ENCODE results near the gene RAB44. TPM values are rescaled to one million over a fixed set of nuclear protein-coding genes. Genes with fewer than 3 reads are reported as not detected.

Gene RAB44
- polyA plus RNA-seq, 1 of the 3 experiments (the other 2 are of a cell fraction), result 0.12 TPM

DNA sequence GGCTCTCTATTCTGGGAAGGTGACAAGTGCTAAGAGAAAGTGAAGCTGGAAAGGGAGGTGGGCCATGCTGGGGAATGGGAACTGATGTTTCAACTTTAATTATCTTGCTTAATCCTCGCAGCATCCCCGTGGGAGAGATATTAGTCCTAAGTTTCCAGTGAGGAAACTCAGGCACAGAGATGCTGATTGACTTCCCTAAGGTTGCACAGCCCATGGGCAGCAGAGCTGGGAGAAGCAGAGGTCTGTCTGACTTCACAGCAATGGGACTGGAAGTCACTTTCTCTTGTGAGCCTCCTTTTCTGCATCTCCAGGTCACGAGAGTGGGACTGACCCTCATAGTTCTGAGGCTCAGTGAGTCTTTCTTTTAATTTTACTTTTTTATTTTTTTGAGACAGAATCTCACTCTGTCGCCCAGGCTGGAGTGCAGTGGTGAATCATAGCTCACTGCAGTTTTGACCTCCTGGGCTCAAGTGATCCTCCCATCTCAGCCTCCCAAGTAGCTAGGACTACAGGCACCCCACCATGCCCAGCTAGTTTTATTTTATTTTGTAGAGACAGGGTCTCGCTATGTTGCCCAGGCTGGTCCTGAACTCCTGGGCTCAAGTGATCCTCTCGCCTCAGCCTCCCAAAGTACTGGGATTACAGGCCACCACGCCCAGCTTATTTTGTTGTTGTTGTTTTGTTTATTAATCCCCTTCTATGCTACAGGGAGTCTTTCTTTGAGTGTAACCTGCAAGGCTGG lies 2.6 kb downstream of the RAB44 start (continued):
- TF ChIP-seq, protein P1, sequence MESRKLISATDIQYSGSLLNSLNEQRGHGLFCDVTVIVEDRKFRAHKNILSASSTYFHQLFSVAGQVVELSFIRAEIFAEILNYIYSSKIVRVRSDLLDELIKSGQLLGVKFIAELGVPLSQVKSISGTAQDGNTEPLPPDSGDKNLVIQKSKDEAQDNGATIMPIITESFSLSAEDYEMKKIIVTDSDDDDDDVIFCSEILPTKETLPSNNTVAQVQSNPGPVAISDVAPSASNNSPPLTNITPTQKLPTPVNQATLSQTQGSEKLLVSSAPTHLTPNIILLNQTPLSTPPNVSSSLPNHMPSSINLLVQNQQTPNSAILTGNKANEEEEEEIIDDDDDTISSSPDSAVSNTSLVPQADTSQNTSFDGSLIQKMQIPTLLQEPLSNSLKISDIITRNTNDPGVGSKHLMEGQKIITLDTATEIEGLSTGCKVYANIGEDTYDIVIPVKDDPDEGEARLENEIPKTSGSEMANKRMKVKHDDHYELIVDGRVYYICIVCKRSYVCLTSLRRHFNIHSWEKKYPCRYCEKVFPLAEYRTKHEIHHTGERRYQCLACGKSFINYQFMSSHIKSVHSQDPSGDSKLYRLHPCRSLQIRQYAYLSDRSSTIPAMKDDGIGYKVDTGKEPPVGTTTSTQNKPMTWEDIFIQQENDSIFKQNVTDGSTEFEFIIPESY (IDR thresholded peaks at IDR 0.05; ENCODE audit: borderline replicate concordance, low read depth), result no peak
- no peak for TF ChIP-seq USF2 (IDR thresholded peaks at IDR 0.05; ENCODE audit: borderline replicate concordance, low read depth, low read length)
- TF ChIP-seq RXRA (IDR thresholded peaks at IDR 0.05; ENCODE audit: borderline replicate concordance, low read depth), result no peak
- no peak for TF ChIP-seq SMC3 (IDR thresholded peaks at IDR 0.05; ENCODE audit: low read depth, low read length)
- TF ChIP-seq EP300 (IDR thresholded peaks at IDR 0.05; ENCODE audit: borderline replicate concordance in 1 of 2, low read depth in 1 of 2, low read length in 1 of 2), result no peak
- no peak for TF ChIP-seq MAX (IDR thresholded peaks at IDR 0.05; ENCODE audit: low read depth)
- TF ChIP-seq USF1 (IDR thresholded peaks at IDR 0.05; ENCODE audit: borderline replicate concordance, low read depth), result no peak
- no peak for TF ChIP-seq FOXJ3 (CRISPR knock-in tag; IDR thresholded peaks at IDR 0.05)
- no peak for TF ChIP-seq NFIC (IDR thresholded peaks at IDR 0.05; ENCODE audit: borderline replicate concordance)
- TF ChIP-seq SIN3A (IDR thresholded peaks at IDR 0.05; ENCODE audit: borderline replicate concordance, low read depth, low read length), result no peak
- TF ChIP-seq RFX5 (IDR thresholded peaks at IDR 0.05; ENCODE audit: low read length), result no peak

GRCh38 chr6:36700831-36701230 lies 3.2 kb downstream of the RAB44 start:
- CTCF ChIA-PET, result interaction anchor here (1.4 to 1.7 kb wide), 2 partner anchors 17 to 23 kb away, joined by 3 to 5 read pairs; no protein-coding TSS in a partner anchor
- H3K27ac ChIP-seq (ENCODE audit: low read depth in 2 of 2, low read length in 1 of 2), result no peak overlapping the region
- no peak overlapping the region for H3K4me2 ChIP-seq
- no peaks in the 10 kb centered on the region for H3K9me2 ChIP-seq
- WGBS (ENCODE audit: low lambda C conversion rate), result 98% methylated on average over 3 of the region's 3 CpGs
- POLR2A ChIA-PET, result no interaction called here
- H3K9me3 ChIP-seq, result no peaks in the 10 kb centered on the region
- H3K79me2 ChIP-seq (ENCODE audit: insufficient read depth), result no peaks in the 10 kb centered on the region
- no peaks in the 10 kb centered on the region for H3K27me3 ChIP-seq (ENCODE audit: insufficient read depth)
- H3K9ac ChIP-seq, result no peak overlapping the region
- no peak for DNase-seq
- no peak overlapping the region for H3K4me3 ChIP-seq (ENCODE audit: low read depth in 2 of 2, low read length in 1 of 2)
- H2AFZ ChIP-seq (ENCODE audit: low read depth), result no peak overlapping the region
- H3F3A ChIP-seq (replicated peaks; ENCODE audit: insufficient read depth), result no peaks in the 10 kb centered on the region
- H4K20me1 ChIP-seq (ENCODE audit: insufficient read depth), result no peaks in the 10 kb centered on the region
- no peaks in the 10 kb centered on the region; a peak in 1 of 4 replicates for H3K4me1 ChIP-seq (ENCODE audit: control insufficient read depth in 1 of 2, insufficient read depth in 2 of 2, low read depth in 1 of 2, low read length in 1 of 2)
- H3K36me3 ChIP-seq (replicated peaks in 1 of 2; ENCODE audit: control insufficient read depth in 1 of 2, insufficient read depth in 2 of 2, low read length in 1 of 2), result no peaks in the 10 kb centered on the region
- TF ChIP-seq USF2 (IDR thresholded peaks at IDR 0.05; ENCODE audit: borderline replicate concordance, low read depth, low read length) (no peak), GABPA (IDR thresholded peaks at IDR 0.05; ENCODE audit: low read depth) (no peak), RFX5 (IDR thresholded peaks at IDR 0.05; ENCODE audit: low read length) (no peak), FOXJ3 (CRISPR knock-in tag; IDR thresholded peaks at IDR 0.05) (no peak), MAX (IDR thresholded peaks at IDR 0.05; ENCODE audit: low read depth) (no peak)

All from SK-N-SH (cell line).